ENCODE measurements around the gene SH3BP1.
"Not testable (repeated sequence)": the region's sequence is repeated elsewhere in the genome, so short reads cannot be mapped to it uniquely, and the experiment has no call there.

Gene SH3BP1

DNA sequence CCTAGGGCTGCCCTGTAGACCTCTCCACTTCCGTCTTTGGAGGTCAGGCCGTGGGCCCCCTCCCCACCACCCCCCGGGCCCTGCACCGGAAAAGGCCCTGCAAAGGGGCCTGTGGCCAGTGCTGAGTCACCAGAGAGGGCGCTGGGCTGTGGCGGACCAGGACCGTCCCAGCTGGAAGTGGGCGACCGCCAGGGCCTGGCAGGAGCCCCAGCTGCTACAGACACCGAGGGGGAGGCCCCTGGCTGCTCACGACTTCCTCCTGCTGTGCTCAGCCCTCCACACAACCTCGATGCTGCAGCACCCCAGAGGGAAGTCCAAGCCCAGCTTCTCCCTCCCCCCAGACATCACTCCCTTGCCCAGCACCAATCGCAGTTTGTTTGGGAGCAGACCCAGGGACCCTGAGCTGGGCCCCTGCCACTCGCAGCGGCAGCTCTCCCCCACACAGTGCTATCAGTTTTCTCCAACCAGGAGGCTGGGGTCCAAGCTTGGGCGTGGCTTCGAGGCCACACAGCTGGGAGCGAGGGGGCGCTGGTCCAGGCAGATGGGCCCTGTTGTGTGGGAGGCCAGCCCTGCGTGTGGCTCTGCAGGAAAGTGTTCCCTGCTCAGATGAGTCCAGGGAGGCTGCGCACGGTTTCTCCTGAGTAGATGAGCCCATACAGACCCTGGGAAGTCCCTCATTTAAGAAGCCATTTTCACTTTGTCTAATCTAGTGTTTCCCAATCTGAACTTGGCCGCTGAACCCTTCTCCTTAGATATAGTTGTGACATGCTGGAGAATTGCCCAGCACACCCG, 5.6 kb upstream of the SH3BP1 start:
- peak; percentile 95 for DNase-seq (ENCODE audit: low spot score)

DNA sequence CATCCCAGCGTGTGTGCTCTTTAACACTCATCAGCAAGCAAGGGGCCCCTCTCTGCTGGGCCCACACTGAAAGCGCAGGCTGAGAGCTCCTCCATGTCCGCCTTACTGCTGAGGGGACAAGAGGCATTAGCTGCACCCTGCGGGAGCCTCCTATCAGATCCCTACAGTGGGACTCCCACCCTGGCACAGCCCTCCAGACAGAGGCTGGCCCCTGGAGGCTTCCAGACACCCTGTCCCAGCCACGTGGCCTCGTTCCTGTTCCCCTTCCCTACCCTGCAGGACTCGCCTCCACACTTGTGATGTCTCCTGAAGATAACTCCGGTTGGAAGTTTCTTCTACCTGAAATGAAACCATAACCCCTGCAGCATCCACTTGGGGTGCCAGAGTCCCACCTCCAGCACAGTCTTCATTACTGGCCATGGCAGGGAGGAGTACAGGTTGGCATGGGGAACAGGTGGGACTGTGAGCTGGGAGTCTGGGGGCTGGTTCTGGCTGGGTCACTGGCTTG, 5.0 kb upstream of the SH3BP1 start:
- DNase-seq (ENCODE audit: low spot score) = no peak

DNA sequence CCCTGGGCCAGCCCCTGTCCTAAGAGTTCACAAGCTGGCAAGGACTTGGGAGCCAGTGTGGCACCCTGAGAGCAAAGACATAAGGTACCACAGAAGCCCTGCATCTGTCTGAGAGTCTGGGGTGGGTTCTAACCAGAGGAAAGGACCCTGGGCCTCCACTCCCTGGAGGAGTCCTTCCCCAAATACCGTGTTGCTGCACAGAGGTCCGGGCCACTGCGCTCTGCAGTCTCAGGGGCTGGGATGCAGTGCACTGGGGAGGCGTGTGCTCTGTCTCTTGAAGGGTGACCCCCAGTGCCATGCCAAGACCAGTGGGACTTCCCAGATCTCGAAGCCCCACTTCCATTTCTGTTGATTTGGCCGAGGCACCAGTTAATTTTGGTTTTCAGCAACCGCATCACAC, 4.3 kb upstream of the SH3BP1 start:
- DNase-seq (ENCODE audit: low spot score) = no peak

DNA sequence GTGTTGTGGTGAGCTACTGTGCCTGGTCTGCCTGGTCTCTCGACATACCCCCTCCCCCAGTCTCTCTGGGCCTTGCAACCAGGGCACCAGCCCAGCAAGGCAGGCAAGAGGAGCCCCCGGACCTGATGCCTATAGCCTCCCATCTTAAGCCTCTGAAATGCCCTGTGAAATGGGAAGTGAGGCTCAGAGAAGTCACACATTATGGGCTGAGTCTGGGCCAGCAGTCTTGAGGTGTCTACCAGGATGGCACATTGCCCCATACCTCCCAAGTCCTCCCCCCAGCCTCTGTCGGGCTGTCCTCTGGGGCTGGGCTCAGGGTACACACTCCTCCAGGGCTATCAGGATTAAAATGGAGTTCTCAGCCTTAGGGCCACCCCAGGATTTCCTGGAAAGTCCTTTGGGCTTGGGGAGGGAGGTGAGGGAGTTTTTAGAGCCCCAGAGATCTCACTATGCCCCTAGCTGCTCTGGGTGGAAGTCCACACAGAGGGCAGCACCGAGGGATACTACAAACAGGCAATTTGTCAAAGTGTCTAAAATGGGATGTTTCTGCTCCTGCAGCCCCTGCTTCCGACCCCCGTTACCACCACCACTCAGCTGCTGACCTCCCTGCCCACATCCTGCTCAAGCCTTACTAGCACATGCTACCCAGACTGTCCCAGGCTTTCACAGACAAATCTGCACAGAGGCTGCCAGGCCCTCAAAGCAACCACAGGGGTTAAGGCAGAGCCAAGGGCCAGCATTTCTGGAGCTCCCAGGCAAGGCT, 3.1 kb upstream of the SH3BP1 start:
- no peak for DNase-seq (ENCODE audit: low spot score)

DNA sequence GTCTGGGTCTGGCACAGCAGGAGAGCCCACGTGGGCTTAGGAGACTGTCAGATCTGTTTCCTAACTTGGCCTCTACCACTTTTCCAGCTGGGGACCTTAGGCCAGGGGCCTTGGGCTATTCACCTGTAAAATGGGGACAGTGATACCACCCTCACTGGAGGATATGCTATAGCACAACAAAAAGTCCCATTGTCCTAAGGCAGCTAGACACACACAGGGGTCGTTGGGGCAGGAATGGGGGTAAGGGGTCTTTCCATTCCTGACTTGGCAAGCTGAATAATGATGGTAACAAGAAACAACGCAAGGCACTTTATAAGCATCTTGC, 2.6 kb upstream of the SH3BP1 start:
- DNase-seq (ENCODE audit: low spot score) = no peak

DNA sequence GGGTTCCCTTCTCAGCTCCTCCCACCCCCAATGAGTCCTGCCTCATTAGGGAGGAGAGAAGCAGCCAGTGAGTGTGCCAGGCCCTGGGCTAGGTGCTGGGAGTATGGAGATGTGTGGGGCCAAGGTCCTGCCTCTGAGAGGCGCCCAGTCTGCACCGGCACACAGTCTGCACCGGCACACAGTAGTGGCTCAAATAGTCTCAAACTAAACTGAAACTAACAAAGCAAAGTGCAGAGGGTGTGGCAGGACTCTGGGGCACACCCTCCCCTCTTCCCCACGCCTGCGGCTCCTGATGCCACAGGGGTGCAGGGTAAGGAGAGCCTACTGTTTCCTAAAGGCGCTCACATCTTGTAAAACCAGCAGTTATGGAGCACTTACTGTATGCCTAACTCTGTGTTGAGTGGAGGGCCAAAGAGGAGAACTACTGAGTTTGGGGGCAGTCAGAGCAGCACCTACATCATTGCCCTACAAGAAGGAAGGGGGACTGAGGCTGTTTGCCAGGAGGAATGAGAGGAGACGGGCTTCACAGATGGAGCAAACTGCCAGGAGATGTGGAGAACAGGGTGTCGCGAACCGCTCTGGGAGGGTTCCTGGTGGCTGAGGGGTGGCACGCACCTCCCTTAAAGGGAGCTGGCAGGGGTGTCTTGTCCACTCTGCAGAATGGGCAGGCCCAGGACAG, 939 bp upstream of the SH3BP1 start:
- DNase-seq (ENCODE audit: low spot score) = no peak

DNA sequence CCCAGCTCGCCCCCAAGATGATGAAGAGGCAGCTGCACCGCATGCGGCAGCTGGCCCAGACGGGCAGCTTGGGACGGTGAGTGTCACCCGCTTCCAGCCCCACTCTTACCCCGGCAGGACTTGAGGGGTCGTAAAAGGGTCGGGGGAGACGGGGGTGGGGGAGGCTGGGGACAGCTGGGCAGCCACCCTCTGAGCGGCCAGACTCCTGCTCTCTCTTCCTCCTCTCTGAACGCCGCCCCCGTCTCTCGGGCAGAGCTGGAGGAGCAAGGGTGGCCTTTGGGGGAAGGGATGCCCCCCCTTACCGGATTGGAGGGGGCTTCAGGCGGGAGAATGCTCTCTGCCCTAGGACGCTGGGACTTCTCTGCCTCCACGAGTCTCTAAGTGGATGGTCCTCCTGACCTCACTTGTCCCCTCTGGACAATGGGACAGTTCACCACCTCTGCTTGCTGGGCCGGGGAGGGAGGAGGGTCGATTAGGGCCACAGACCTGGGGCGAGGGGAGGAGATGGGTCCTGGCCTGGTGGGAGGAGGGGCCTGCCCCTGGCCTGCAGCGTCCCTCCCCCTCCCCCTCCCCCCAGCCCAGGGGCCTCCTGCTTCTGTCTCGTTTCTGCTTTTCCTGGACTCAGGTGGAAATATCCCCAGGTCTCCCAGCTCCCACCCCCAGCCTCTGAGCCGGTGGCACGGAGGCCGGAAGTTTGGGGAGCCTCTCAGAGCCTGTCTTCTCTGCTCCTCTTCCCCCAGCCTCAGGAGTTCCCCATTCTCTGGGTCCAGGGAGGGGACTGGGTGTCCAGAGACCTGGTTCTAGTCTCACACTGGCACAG, 512 bp downstream of the SH3BP1 start:
- no peak for DNase-seq (ENCODE audit: low spot score)

DNA sequence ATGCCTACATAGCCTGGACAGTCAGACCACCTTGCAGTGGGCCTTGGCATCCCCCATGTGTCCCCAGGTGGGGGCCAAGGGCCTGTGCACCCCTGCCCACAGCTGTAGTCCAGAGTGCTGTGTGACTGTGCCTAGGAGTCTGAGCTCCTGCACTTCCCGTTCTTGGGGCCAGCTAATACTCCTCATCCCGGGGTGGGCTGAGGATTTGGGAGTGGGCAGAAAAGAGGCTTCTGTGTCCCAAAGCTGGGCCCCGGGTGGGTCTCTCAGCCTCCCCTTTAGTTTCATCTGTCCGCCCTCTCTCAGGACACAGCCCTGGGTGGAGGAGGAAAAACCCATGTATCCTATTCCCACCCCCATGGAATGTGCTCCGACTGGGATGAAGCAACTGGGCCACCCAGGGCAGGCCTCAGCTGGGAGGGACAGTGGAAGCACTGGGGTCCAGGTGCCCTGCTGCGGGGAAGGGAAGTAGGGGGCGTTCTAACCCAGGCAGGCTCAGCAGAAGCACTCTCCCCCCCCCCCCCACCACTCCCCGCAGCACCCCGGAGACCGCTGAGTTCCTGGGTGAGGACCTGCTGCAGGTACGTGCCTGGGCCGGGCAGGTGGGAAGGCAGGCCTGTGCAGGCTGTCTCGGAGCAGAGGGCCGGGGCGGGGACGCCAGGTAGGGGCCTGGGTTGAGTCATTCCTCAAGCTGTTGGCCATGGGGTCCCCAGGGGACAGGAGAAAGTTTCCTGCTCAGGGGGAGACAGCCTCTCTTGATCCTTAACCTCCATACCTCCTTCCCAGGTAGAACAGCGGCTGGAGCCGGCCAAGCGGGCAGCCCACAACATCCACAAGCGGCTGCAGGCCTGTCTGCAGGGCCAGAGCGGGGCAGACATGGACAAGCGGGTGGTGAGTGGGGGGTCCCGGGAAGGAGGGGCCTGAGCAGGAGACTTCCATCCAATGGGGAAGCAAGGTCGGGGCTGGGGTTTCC, 1.4 kb downstream of the SH3BP1 start:
- DNase-seq (ENCODE audit: low spot score) = no peak

DNA sequence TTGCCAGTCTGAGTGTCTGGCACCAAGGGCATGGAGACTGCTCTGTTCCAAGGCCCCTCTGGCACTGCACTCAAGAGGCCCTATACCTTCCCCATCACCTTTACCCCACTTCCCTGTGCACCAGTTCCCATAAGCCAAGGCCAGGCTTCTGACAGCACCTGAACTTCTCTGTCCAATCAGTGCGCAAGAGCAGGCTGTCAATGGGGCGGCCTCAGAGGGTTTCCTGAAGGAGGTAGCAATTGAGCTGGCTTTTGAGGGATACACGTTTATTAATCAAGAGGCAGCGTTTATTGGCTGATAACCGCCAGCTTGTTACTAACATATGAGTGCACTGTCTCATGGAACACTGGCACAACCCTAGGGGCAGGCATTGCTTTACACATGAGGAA, 2.1 kb downstream of the SH3BP1 start:
- no peak for DNase-seq (ENCODE audit: low spot score)

DNA sequence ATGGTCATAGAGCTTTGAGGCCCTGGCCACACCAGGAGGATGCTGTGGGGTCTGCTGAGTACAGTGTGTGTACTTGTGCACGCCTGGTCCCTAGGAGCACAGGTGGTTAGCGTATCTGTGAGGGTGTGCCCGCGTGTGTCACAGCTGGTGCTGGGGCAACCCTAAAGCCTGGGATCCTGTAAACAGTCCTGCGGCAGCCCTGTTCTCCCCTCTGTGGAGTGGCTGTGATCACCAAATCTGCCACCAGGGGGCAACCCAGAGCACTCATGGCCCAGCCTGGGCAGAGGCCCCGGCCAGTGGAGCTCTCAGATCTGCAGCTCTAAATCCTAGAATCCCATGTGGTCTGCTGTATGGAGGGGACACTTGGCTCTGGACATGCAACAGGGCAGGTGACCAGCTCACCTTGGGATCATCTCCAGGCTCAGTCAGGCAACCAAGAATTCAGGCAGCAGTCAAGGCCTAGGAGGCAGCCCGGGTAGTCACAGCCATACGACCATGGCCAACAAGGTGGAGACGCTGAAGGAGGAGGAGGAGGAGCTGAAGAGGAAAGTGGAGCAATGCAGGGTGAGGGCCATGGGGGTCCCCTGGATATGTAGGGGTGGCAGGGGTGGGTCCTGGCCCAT, 3.9 kb downstream of the SH3BP1 start:
- peak; percentile 87 for DNase-seq (ENCODE audit: low spot score)

DNA sequence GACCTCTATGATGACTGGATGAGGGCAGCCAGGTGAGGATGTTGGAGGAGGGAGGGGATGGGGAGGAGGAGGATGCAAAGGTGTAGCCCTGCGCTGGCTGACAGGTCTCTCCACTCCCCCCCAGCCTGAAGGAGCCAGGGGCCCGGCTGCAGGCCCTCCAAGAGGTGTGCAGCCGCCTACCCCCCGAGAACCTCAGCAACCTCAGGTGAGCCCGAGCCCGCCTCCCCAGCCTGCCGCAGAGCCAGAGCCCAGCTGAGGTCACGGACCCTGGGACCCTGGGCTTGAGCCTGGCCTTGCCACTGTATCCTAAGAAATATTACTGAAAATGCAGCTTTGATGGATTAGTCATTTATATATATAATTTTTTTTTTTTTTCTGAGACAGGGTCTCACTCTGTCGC, 7.8 kb downstream of the SH3BP1 start:
- no peak for DNase-seq (ENCODE audit: low spot score)

DNA sequence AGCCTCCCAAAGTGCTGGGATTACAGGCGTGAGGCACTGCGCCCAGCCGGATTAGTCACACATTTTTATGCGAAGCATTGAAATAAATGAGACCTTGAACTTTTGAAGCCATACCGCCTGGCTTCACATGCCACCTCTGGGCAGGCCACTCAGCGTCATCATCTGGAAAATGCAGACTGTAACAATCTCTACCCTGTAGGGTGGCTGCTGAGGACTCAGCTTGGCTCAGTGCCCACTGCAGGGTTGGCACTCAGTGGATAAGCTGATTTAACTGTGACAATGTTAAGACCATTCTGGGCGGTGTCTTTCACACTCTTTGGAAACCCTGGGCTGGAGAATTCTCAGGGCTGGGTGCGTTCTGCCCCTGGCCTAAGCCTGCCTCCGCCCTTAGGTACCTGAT, 8.5 kb downstream of the SH3BP1 start:
- DNase-seq (ENCODE audit: low spot score) = no peak

DNA sequence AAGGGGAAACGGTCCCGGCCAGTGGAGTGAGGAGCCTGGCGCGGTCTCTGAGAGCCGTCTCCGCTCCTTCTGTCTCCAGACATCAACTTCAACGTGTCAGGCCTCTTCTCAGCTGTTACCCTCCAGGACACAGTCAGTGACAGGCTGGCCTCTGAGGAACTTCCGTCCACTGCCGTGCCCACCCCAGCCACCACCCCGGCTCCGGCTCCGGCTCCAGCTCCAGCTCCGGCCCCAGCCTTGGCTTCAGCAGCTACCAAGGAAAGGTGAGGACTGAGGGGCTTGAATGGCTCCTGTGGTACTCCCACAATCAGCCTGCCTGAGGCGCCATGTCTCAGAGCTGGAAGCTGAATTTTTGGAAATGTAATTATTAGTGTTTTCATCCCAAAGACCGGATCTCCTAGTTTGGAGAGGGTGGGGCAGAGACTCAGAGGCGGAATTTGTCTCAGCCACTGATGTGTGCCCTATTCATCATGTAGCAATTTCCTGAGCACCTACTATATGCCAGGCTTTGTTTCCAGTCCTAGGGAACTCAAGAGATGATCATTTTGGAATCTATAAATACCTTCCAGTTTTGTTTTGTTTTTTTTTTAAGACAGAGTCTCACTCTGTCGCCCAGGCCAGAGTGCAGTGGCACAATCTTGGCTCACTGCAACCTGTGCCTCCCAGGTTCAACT, 11.1 kb downstream of the SH3BP1 start:
- no peak for DNase-seq (ENCODE audit: low spot score)

DNA sequence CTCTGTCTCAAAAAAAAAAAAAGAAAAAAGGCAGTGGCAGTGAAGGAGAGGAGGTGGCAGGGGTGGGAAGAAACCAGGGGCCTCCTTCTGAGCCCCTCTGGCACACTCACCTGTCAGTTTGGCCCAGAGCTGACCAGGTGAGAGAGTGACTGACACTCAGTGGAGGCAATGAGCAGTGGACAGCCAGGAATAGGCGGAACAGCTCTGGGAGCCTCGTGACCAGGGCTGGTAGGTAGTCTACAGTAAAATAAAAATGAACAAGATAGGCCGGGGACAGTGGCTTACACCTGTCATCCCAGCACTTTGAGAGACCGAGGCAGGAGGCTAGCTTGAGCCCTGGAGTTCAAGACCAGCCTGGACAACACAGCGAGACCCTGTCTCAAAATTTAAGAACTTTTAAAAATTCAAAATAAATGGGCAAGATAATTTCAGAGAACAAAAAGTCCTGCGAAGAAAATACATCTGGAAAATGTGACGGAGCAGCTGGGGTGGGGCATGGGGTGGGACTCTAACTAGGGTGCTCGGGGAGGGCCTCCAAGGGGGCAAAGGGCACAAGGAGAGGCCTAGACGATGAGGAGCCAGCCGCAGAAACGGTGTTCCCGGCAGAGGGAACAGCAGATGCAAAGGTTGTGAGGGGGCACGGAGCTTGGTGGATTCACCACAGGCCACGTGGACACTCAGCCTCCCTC, 15.2 kb downstream of the SH3BP1 start:
- DNase-seq (ENCODE audit: low spot score) = no peak

DNA sequence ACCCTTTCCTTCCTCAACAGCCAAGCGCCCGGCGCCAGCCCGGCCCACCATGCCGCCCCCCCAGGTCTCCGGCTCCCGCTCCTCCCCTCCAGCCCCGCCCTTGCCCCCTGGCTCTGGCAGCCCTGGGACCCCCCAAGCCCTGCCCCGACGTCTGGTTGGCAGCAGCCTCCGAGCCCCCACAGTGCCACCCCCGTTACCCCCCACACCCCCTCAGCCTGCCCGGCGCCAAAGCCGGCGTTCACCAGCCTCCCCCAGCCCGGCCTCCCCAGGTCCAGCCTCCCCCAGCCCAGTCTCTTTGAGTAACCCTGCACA, 15.7 kb downstream of the SH3BP1 start:
- no peak for DNase-seq (ENCODE audit: low spot score)

DNA sequence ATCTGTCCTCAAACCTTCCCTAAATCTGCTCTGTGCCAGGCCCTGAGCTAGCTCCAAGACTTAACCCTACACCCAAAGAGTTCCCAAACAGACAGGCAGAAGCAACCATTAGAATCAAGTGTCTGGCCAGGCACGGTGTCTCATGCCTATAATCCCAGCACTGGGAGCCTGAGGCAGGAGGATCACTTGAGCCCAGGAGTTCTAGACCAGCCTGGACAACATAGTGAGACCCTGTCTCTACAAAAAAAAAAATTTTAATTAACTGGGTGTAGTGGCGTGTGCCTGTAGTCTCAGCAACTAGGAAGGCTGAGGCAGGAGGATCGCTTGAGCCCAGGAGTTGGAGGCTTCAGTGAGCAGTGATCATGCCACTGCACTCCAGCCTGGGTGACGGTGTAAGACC, 17.1 kb downstream of the SH3BP1 start:
- DNase-seq (ENCODE audit: low spot score) = not testable (repeated sequence)

DNA sequence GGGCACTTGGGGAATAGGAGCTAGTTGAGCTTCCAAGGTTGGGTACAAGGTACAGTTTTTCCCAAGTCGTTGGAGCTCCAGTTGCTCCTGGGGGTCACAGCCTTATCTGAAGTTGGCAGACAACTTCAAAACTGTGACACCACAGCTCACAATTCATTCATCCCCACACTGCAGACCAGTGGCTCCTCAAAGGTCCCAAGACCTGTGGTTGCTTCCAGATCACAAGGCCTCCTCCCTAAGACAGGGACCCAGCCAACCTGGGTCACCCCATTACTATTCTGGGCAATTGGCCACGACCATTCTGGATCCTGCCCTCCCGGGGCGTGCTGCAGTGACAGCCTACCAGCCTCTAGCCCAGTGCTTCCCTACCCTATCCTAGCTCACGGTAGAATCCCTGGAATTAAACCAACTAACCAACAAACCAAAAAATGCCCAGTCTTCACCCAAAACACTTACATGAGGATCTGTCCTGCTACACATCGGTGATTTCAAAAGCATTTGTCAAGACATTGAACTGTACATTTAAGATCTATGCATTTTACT, 18.2 kb downstream of the SH3BP1 start:
- no peak for DNase-seq (ENCODE audit: low spot score)

DNA sequence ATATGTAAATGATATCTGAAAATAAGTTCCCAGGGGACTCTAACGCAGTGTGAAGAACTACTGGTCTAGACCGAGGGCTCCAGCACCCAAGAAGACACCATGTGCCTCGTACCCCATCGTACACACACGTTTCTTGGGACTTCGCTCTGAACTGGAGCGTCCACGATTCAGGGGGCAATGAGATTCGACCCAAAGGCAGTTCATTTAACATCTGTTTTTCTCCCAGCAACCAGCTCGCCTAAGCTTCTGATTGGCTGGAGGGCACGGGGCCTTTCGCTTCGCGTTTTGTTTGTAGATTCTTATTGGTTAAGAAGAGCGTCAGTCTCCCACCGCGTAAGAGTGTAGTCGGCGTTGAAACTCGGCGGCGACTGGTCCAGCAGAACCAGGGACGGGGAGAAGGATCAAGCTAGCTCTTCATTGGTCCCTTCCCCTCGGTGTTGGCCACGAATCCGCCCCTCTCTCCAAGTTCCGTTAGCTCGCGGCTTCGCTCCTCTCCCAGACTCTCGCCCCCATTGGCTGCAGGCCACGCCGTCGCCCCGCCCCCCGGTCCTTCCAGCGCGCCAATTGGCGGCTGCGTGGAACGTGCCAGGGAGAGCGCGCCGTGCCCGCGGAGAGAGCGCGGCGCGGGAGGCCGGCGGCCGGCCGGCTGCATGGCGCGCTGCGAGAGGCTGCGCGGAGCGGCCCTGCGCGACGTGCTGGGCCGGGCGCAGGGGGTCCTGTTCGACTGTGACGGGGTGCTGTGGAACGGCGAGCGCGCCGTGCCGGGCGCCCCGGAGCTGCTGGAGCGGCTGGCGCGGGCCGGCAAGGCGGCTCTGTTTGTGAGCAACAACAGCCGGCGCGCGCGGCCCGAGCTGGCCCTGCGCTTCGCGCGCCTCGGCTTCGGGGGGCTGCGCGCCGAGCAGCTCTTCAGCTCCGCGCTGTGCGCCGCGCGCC, 18.9 kb downstream of the SH3BP1 start, which contains the start of gene PDXP:
Gene PDXP (plus strand): TSS at position 591 of the 933 bp plus-strand sequence. CDS start 60 bp downstream, at position 651.
- DNase-seq (ENCODE audit: low spot score) = peak; percentile 100
